ENCODE measurements around the gene SIL1.
"Not testable (repeated sequence)": the region's sequence is repeated elsewhere in the genome, so short reads cannot be mapped to it uniquely, and the experiment has no call there.

The SIL1 gene

DNA sequence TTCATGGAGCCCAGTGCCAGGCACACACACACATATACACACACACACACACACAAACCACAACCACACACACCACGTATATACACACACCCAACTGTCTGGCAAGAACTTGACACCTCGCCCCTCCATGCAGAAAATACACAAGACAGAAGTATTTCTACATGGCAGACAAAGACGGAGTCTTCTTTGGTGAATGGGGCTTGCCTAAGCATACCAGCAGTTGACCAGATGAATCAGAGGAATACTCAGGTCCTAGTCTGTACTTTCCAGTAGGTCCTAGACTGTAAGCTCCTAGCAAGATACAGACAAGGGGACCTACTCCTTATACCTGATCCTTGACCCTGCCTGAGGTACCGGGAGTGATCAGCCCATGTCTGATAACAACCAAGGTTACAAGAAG, 60.1 kb downstream of the SIL1 start:
- DNase-seq = no peak

GRCh38 chr5:139137697-139138096, 60.5 kb downstream of the SIL1 start:
- DNase-seq = no peak

DNA sequence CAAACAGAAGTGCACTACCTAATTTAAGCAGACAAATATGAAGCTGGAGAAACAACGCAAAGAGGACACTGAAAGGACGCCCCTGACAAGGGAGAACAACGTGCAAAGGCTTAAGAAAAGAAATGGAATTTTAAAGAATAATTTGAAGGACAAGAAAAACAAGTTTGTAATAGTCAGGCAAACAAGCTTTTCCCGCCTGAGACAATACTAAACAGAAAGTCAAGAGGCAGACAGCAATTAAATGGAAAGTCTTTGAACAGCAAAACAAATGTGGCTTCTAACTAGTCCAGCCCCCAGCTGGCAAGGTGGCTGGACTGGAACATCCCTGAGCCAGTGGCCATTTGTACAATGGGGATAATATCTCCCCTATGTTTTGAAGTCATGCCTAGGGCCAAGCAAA, 63.3 kb downstream of the SIL1 start:
- no peak for DNase-seq

DNA sequence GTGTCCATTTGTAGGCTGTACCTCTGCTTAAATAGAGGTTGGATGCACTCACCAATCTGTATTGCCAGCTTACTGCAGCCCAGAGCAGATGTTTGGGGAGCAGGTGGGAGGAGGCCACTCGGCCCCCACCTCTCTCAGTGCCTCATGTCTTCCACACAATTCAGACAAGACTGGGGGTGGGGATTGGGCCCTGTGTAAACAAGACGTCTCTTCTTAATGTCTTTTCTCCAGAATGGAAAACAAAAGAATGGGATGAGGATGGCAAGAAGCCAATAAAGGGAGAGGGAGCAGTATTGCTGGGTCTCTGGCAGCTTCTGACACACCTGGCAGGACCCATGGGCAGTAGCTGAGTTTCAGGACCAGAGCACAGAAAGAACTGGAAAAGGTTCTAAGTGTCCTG, 64.9 kb downstream of the SIL1 start:
- DNase-seq = no peak

DNA sequence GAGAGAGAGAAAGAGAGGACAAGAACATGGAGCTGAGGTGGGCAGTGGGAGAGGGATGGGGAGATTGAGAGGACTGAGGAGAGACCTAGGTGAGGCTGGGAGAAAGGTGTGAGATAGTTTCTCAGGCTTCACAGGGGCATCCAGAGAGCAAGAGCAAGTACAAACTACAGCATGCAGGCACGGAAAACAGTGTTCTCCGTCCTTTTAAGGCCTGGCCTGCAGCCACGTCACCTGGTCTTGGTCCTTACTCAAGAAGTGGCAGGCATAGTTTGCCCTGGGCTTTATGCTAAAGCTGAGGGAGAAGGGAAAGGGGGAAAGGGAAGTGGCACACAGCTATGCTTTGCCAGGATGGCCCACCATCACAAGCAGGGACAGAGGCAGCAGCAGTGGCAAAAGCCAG, 65.7 kb downstream of the SIL1 start:
- DNase-seq = no peak

GRCh38 chr5:139131921-139132432, 66.2 kb downstream of the SIL1 start:
- DNase-seq = peak; percentile 48

GRCh38 chr5:139131465-139131864, 66.7 kb downstream of the SIL1 start:
- DNase-seq = no peak

DNA sequence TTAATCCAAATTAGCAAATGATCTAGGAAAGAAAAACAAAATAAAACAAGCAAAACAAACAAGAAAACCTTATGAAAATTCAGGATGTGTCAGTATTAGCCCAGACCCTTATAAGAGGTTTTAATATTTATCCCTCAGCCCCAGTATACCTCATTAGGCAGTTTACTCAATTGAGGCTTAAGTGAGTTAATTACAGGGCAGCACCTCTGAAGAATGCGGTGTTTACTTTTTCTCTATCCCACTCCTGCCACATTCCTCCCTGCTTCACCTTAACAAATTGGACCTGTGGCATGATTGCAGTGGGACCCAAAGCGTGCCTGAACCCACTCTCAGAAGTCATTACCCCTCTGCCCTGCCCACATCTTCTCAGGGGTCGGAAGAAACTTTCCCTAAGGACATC, 67.1 kb downstream of the SIL1 start:
- DNase-seq = no peak

DNA sequence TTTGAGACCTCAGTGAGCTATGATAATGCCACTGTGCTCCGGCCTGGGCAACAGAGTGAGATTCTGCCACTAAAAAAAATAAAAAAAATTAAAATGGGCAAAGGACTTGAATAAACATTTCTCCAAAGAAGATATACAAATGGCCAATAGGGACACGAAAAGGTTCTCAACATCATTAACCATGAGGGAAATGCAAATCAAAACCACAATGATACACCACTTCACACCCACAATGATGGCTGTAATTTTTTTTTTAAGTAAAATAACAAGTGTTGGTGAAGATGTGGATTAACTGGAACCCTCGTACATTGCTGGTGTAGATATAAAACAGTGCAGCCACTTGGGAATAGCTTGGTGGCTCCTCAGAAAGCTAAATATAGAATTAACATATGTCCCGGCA, 68.0 kb downstream of the SIL1 start:
- no peak for DNase-seq

DNA sequence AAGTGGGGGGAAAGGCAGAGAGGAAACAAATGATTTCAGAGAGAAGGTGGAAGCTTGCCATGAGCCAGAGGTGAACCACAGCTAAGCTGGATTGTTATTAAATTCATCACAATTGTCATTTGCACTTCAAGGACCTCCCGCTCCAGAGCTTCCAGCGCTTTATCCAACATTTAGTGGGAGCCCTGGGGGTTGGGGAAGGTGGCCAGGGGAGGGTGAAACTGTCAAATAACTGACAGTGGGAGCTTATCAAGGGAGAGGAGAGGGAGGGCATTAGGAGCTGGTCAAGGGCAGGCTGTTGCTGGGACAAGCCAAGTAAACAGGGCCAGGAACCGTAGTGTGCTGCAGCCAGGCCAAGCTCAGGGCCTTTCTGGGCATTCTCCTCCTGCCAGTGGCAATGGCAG, 71.5 kb downstream of the SIL1 start:
- DNase-seq = no peak

- DNase-seq = no peak
Observed at GRCh38 chr5:139125991-139126390, 72.2 kb downstream of the SIL1 start.

DNA sequence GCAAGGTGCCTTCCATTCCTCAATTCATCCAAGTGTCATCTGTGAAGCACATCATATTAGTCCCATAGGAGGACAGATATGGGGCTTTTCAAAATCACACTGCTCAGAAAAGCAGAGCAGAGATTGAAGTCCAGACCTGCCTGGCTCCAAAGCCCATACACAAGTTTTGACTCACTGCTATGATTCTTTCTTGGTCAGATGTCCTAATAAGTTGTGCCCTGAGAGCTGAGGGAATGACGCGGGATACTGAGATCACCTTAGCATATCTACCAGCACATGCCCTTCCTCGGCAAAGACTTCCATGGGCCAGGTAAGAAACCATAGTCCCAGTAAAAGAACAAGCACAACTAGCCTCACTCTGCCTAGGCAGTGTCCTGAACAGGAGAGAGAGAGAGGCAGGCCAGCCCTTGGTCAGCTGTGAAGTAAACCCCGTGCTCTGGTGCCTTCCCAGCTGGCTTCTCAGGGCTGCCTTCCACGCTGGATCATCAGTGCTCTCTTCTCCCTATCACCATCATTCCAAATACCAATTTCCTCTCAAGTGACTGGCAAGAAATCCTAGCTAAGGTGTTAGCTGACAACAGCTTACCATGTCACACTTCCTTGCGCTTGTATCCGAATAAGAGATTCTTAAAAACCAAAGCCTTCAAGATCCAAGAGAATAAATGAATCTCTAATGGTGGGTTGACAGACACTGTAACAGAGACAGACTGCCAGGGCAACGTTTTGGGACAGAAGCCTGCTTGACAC, 73.2 kb downstream of the SIL1 start:
- no peak for DNase-seq

DNA sequence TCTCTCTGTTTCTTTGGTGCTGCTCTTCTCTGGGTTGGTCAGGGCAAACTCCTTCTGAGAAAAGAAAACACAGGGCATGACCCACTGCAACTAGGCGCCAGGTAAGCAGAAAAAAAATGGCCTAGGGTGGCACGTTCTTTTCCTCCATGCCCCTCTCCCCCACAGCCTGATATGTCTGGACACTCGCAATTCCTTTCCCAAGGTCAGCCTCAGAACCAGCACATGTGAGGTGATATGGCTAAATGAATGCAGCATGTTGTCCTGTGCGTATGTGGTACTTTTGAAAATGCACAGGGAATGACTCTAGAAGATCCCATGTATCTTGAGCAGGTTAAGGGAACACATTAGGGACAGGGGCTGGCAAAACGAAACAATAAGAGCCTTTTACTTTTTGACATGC, 77.0 kb downstream of the SIL1 start:
- DNase-seq = no peak

DNA sequence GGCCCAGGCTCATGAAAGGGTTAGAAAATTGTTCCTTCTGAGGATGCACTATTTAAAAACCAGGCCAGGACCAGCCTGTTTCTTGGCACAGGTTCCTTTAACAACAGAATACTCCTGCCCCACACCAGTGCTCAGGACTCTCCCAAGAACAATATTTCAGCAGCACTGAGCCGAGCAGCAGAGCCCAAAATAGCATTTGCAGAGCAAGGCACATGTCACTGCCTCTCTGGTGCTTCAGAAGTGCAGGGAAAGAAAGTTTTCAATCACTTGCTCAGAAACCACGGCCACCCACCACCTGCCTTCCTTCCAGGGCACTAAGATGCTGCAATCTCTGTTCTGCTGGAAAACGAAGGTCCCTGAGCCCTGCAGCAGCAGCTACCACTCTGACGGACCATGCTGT, 77.6 kb downstream of the SIL1 start:
- no peak for DNase-seq

DNA sequence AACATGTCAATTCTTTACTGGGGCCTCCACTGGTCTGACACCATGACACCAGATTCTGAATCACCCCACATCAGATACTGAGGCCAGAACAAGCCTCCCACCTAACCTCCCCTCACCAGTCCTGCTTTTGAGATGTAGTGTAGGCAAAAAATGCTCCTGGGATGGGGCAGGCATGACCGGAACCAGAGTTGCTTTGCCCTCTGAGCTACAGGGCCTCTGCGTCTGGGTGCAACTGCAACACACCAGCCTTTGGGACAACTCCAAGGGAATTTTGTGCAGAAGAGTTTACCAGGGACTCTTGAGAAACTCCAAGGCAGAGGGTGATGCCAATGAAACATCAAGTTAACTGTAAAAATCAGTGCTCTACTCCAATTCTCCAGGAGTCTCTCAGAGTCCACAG, 79.4 kb downstream of the SIL1 start:
- DNase-seq = no peak

- no peak for DNase-seq
Observed at GRCh38 chr5:139117342-139117884, 80.8 kb downstream of the SIL1 start.

- DNase-seq = no peak
Observed at GRCh38 chr5:139116100-139116655, 82.0 kb downstream of the SIL1 start.

DNA sequence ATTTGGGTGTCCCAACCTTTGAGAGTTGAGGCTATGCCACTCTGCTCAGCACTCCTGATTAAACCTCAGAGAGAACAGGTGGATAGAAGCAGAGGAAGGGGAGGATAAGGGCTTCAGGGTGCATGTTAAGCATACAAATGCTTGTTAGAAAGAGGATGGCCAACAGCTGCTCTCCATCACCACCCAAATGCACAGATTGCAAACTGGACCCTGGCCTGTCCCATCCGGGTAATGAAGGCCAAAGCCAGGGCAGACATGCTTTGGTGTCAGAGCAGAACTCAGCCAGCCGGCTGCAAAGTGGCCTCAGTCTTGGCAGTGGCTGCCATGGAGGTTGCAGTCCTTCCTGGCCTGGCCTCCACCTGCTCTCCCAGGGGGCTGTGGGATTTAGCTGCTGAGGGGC, 84.3 kb downstream of the SIL1 start:
- DNase-seq = no peak

GRCh38 chr5:139112362-139112761, 85.8 kb downstream of the SIL1 start:
- DNase-seq = not testable (repeated sequence)

DNA sequence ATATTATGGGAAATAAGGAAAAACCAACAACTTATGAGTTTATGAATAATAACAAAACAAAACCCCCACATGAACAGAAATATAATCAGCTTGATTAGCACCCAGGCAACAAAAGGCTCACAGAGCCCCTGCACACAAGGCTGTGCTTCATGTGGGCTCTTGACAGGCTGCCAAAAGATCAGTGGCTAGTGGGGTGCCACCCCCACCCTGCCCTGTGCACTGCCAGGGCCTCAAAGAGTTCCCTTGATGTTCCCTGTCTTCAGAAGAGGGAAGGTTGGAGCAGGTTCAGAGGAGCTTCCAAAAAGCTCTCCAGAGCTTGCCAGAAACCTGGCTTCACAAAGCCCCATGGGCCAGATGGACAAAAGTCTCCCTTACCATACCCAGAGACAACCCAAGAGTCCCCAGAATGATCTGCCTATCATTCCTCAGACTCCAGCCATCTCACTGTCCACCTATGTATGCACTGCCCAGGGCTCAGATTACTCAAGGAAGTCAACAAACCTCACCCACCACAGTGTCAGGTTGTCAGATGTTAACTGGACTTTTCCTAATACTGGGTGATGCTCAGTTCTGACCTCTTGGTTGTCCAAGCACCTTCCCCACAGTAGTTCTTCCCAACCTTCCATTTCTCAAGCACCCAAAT, 87.5 kb downstream of the SIL1 start:
- no peak for DNase-seq

DNA sequence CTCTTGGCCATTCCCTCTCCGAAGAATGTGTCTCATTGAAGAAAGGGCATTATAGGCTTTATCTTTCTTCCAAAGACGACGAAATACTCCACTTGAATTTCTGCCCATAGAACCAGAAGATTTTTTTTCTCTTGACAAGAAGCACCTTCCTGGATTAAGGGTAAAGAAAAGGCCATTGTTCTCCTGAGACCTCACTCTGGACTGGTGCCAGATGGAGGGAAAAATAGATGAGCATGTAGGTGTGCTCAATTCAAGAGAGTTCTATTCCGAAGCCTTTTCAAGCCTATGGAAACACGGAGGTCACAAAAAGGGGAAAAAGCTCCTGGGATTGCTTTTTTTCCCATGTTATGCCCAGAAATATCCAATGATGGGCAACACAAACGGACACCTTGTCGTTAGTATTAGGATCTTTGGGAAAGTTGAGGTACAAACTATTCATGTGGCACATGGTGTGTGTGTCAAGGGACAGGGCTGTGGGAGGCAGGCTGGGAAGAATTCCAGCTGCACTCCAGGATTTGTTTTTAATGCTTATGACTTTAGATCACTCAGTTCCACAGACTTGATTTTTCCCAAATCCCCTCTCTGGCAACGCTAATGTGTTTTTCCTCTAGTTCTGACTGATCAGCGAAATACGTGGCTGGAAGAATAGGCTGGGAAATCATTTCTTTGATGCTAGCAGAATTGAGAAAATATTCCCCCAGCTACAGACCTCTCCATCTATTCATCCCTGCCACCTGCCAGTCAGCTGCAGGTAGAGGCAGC, 89.9 kb downstream of the SIL1 start:
- no peak for DNase-seq

DNA sequence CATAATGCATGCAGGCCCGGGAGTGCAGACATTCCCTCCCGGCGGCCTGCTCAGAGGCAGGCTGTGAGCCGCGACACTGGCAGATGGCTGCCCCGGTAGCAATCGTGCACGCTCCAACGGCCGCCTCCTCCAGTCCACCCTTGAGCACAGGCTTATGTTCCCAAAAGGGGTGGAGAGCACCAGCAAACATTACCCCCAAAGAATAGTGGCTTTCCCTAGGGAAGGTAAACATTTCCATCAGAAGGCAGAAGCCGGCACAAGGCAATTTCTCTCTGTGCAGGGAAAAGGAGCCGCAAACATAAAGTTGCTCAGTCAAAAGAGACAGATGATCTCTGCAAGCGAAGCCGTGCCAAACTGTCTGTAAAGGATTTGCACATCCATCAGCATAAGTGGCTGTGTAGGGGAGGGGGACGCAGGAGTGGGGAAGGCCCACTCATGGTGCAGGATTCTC, 92.5 kb downstream of the SIL1 start:
- no peak for DNase-seq

GRCh38 chr5:139104577-139105276, 93.4 kb downstream of the SIL1 start:
- DNase-seq = no peak
